ENCODE results near the gene KIAA1586.

KIAA1586 gene

DNA sequence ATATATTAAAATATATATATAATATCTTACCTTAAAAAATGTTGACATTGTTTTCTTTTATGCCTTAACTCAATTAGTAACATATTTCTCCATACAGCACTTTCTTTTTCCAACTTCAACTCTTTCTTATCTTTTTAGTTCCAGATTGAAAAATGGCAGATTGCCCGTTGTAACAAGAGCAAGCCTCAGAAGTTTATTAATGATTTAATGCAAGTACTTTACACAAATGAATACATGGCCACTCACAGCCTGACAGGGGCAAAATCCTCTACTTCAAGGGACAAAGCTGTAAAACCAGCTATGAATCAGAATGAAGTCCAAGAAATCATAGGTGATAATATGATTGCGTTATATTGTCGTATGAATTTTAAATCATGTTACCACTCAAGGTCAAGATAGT is 29.4 kb upstream of the KIAA1586 start:
- no peak for DNase-seq (ENCODE audit: low read depth)
- no peak overlapping the region for H3K4me3 ChIP-seq (ENCODE audit: low read depth, low read length)
- TF ChIP-seq, protein P1, sequence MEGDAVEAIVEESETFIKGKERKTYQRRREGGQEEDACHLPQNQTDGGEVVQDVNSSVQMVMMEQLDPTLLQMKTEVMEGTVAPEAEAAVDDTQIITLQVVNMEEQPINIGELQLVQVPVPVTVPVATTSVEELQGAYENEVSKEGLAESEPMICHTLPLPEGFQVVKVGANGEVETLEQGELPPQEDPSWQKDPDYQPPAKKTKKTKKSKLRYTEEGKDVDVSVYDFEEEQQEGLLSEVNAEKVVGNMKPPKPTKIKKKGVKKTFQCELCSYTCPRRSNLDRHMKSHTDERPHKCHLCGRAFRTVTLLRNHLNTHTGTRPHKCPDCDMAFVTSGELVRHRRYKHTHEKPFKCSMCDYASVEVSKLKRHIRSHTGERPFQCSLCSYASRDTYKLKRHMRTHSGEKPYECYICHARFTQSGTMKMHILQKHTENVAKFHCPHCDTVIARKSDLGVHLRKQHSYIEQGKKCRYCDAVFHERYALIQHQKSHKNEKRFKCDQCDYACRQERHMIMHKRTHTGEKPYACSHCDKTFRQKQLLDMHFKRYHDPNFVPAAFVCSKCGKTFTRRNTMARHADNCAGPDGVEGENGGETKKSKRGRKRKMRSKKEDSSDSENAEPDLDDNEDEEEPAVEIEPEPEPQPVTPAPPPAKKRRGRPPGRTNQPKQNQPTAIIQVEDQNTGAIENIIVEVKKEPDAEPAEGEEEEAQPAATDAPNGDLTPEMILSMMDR (IDR thresholded peaks at IDR 0.05; ENCODE audit: control insufficient read depth, extremely low read depth, insufficient read depth): no peak

DNA sequence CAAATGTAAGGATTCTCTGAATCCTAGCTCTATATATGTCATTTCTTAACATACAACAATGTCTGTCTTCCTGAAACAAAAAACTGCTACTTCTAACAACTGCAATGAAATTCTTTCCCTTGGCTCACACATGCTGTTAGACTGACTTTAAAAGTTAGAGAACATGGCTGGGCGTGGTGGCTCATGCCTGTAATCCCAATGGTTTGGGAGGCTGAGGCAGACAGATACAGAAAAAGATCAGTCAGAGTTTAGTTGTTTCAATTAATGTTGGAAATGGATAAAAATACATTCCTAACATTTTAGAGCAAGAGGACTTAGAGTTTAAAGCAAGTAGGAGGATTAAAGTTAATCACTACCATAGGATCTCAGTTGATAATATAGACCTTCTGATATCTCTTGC is 28.7 kb upstream of the KIAA1586 start:
- TF ChIP-seq, protein P1 (IDR thresholded peaks at IDR 0.05; ENCODE audit: control insufficient read depth, extremely low read depth, insufficient read depth): no peak
- DNase-seq (ENCODE audit: low read depth): no peak
- no peak overlapping the region for H3K4me3 ChIP-seq (ENCODE audit: low read depth, low read length)

DNA sequence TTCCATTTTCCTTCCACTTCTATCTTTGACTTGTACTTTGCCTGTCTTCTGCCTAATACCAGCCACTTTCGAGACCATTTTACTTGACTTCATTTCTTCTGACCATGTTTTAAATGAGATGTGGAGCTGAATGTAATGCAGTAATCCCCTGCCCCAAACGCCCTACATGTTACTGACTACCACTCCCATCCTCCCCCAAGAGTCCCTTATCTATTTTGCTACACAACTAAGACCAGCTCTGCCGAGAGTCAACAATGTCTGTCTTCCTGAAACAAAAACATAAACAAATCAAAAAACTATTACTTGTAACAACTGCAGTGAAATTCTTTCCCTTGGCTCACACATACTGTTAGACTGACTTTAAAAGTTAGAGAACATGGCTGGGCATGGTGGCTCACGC is 27.1 kb upstream of the KIAA1586 start:
- TF ChIP-seq, protein P1 (IDR thresholded peaks at IDR 0.05; ENCODE audit: control insufficient read depth, extremely low read depth, insufficient read depth): no peak
- DNase-seq (ENCODE audit: low read depth): no peak
- no peak overlapping the region for H3K4me3 ChIP-seq (ENCODE audit: low read depth, low read length)

DNA sequence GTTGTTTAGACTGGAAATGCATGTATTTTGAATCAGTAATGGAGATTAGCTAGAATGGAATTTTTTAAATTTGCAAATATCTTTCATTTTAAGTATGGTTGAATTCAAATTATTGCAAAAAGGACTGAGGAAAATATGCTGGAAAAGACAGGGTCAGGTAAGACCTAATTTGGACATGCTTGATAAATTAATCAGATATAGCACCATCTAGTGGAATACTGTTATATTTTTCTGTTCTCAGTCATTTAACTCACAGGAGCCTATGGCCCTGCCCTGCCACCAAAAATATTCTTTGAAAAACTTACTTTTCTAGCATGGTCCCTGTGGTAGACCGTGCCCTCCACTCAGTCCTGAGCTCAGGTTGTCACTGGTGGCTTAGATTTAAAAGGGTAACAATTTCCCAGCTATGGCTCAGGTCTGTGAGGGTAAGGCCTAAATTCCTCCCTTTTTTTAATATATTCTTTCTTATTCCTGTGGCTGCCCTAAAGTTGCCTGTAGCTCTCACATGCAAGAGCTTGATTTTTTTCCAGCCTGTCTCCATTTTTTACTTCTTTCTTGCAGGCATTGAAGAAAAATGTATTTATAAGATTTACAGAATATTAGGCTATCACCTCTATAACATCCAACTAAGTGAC is 25.3 kb upstream of the KIAA1586 start:
- TF ChIP-seq, protein P1 (IDR thresholded peaks at IDR 0.05; ENCODE audit: control insufficient read depth, extremely low read depth, insufficient read depth): peak; percentile 36; the same call in 1 of the 2 replicates
- no peak for DNase-seq (ENCODE audit: low read depth)
- H3K4me3 ChIP-seq (ENCODE audit: low read depth, low read length): no peak overlapping the region

DNA sequence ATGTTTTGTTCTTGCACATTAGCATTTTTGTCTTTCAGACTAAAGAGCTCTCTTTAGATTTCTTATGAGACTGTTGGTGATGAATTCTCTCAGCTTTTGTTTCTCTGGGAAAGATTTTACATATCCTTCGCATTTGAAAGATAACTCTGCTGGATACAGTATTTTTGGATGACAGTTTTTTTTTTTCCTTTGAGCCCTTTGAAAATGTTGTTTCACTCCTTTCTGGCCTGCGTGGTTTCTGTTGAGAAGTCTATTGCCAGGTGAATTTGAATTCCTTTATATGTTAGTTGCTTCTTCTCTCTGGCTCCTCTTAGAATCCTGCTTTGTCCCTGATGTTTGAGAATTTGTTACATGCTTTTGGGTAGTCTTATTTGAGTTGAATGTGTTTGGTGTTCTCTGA is 22.2 kb upstream of the KIAA1586 start:
- no peak overlapping the region for H3K4me3 ChIP-seq (ENCODE audit: low read depth, low read length)
- DNase-seq (ENCODE audit: low read depth): no peak
- TF ChIP-seq, protein P1 (IDR thresholded peaks at IDR 0.05; ENCODE audit: control insufficient read depth, extremely low read depth, insufficient read depth): no peak

DNA sequence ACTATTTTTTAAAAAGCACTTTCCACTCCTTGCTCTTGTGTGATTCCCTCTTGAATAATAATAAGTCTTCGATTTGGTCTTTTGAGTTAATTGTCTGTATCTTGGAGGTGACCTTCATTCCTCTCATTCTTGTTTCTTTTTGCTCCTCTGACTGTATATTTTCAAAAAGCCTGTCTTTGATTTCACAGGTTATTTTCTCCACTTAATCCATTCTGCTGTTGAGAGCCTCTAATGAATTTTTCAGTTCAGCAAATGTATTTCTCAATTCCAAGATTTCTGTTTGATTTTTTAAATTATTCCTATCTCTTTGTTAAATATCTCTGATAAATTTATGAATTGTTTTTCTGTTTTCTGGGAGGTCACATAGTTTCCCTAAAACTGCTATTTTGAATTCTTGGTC is 21.7 kb upstream of the KIAA1586 start:
- no peak overlapping the region for H3K4me3 ChIP-seq (ENCODE audit: low read depth, low read length)
- TF ChIP-seq, protein P1 (IDR thresholded peaks at IDR 0.05; ENCODE audit: control insufficient read depth, extremely low read depth, insufficient read depth): no peak
- DNase-seq (ENCODE audit: low read depth): no peak

DNA sequence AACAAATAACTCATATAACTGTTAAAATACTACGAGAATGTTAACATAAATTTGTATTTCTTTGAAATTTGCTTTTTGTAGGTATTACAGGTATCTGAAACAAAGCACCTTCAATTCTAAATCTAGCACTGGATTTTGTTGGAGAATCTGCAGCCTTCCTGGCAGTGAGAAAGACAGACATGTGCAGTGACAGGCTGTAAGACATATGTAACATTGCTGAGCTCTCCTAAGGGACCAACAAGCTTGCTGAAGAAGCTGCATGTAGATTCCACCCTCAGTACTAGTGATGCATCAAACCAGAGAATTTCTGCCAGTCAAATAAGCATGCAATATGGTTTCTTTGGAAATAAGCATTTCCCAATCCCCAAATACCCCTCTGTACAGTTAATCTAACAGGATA is 20.5 kb upstream of the KIAA1586 start:
- TF ChIP-seq, protein P1 (IDR thresholded peaks at IDR 0.05; ENCODE audit: control insufficient read depth, extremely low read depth, insufficient read depth): no peak
- no peak for DNase-seq (ENCODE audit: low read depth)

More for the DNA sequence above, 20.5 kb upstream of the KIAA1586 start:
- no peak overlapping the region for H3K4me3 ChIP-seq (ENCODE audit: low read depth, low read length)
